GM18951 (cell line): ENCODE results near the gene NAGK.

Source experiments
- POLR2A ChIP-seq: IDR thresholded peaks from 4 replicates; pipeline ENCODE4 v1.6.1; 2011; ENCODE audit warnings: mild to moderate bottlenecking; ENCODE audit not compliant: insufficient read length, insufficient read depth; ENCODE audit errors: extremely low read depth
- in situ Hi-C: fragments of 300-500 bp; cut with MboI; formaldehyde crosslinking; loops from one replicate; pipeline ENCODE4 v1.12.0; 2022; ENCODE audit warnings: low sequenced_read_pairs, mixed read lengths, inconsistent platforms; ENCODE audit not compliant: unreplicated experiment

Gene NAGK

DNA sequence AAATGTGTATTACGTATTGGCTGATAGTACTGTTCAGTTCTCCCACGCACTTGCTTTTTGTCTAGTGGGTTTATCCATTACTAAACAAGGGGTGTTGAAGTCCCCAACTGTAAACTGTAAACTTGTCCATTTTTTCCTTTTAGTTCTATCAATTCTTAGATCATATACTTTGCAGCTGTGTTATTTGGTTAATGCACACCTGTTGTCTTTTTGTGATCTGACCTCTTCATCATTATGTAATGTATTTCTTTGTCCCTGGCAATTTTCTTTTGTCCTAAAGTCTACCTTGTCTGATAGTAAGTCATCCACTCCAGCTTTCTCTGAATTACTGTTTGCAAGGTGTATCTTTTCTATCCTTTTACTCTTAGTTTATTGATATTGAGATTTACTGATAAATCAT, 39.6 kb downstream of the NAGK start:
- no peak for TF ChIP-seq POLR2A
- in situ Hi-C loops = no loop called here

DNA sequence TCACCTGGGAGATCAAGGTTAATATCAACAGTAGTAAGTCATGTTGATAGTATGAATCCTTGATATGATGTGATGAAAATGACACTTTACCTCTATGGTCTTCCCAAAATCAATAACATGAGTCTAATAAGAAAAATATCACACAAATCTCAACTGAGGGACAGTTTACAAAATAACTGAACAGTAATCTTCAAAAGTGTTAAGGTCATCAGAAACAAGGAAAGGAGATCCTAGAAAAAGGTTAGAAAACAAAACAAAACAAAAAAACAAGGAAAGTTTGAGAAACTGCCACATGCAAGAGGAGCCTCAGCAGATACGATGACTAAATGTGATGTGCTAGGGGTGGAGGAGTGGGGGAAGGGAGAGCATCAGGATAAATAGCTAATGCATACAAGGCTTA, 45.4 kb downstream of the NAGK start:
- in situ Hi-C loops = no loop called here
- no peak for TF ChIP-seq POLR2A

DNA sequence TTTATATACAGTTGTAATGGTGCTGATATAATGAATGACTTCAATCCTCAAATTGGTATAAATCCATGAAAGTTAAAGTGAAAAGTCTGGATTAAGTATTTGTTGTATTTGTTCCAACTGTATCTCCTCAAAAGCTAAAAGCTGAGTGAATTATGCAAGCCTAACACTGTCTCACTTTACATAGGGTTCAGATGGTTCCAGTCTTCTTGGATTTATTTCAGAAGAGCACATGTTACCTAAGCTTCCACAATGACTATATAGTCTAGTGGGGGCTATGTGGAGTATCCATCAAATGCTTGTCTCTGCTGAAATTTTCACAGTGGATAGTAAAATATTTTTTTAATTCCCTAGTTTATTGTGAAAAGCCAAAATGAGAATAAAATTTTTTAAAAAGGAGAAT, 48.6 kb downstream of the NAGK start:
- in situ Hi-C loops = no loop called here
- no peak for TF ChIP-seq POLR2A

DNA sequence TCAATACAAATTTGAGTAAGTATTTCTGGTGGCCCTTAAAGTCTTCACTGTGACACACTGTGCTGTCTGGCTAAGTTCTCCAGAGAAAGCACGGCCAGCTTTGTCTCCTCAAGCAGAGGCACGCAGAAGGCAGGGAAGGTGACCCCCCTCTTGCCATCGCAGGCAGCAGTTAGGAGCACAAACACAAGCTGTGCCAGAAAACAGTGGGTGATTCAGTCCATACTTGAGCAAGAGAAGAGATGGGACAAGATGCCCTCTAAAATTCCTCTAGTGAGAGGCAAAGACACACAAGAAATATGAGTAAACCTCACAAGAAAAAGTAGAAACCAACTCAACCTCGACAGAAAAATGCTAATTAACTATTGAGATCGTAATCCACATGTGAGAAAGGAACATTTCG, 51.7 kb downstream of the NAGK start:
- in situ Hi-C loops = no loop called here
- no peak for TF ChIP-seq POLR2A

DNA sequence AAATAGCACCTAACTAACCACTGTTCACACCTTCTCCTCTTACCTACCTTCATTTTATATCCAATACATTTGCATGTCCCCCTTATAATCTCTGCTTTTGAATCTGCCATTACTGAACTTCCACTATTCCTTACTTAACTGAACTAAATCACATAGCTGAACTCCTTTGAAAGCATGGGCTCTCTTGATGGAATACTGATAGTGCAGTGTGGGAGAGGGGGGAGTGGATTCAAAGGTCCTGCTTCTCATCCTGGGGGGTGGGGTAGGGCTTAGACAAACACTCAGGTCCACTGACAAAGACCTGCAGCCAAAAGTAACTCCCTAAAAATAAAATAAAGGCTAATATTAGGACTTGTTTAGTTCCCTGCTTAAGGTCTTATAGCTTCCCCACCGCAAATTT, 53.0 kb downstream of the NAGK start:
- TF ChIP-seq POLR2A = no peak
- in situ Hi-C loops = no loop called here

DNA sequence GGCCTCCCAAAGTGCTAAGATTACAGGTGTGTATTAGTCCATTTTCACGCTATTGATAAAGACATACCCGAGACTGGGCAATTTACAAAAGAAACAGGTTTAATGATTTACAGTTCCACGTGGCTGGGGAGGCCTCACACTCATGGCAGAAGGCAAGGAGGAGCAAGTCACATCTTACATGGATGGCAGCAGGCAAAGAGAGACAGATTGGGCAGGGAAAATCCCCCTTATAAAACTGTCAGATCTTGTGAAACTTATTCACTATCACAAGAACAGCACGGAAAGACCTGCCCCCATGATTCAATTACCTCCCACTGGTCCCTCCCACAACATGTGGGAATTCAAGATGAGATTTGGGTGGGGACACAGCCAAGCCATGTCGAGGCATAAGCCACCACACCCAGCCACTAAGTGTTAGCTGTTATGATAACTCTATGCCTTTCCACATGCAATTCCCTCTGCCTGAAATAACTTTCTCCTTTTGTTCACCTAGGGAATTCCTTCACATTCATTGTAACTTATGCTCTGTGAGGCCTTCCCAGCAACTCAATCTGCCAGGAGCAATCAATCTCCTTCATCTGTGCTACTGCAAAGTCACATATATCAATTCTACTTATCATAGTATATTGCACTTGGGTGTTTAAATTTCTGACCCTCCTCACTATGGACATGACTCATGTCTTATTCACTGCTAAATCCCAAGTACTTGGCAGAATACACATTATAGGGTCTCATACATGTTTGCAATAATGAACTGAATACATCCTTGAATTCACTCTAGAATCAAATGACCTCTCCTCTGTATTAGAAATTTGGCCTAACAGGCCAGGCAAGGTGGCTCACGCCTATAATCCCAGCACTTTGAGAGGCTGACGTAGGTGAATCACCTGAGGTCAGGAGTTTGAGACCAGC, 54.2 kb downstream of the NAGK start:
- no peak for TF ChIP-seq POLR2A
- in situ Hi-C loops = no loop called here

DNA sequence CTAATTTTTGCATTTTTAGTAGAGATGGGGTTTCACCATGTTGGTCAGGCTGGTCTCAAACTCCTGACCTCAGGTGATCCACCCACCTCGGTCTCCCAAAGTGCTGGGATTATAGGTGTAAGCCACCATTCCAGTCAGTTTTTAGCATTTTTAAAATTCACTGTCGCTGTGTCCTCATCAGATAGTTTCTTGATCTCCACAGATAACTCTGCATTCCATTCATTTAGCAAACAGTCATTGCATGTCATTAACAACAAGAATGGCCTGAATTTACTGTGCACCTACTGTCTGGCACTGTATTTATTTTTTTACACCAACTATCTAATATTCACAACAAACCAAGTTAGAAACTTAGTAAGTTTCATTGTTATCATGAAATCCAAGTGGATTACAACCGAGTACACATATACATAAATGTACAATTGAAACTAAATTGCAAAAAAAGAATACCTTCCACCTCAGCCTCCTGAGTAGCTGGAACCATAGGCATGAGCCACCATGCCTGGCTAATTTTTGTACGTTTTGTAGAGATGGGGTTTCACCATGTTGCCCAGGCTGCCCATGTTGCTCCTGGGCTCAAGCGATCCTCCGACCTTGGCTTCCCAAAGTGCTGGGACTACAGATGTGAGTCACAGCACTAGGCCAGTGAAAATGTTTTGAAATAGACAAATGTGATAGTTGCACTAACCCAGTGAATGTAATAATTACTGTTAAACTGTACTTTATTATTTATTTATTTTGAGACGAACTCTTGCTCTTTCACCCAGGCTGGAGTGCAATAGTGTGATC, 57.3 kb downstream of the NAGK start:
- in situ Hi-C loops = no loop called here

DNA sequence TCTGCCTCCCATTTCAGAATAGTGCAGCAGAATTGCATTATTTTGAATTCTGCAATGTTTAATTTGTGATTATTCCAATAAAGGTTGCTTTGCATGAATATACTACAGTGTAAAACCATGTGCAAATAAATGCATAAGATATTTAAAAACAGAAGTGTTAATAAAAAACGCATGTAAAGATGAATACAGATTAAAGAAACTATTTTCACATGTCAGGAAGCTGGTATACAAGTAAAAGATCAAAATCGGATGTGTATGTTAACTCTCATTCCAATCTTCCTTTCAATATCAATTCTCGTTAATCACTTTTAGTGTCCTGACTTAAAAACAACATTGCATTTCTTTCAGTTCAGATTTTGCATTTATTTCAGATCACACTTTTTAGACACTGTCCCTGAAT, 58.5 kb downstream of the NAGK start:
- in situ Hi-C loops = no loop called here
- TF ChIP-seq POLR2A = no peak

More for the DNA sequence above, 57.3 kb downstream of the NAGK start:
- no peak for TF ChIP-seq POLR2A
